GM12878 (cell line): ENCODE data around the gene ZBTB7B. TPM values are rescaled to one million over a fixed set of nuclear protein-coding genes. Genes with fewer than 3 reads are reported as not detected.

Experiments
- ATAC-seq: fragments of 200-7000 bp; cut with Tn5 transposase; 3 replicates; pipeline ENCODE4 v1.9.1; 2020; ENCODE audit warnings: mild to moderate bottlenecking, moderate library complexity
- BruUV-seq: library from RNA; stranded (reverse); fragments of 400-500 nt; replicated peaks from 2 replicates; lab custom pipeline; 2021; lab: Mats Ljungman, UMichigan
- CTCF ChIA-PET: fragments of 300-600 bp; sonication (Branson Sonifier 250); formaldehyde crosslinking; extraction: SDS; loops from one replicate; lab custom pipeline; 2021; ENCODE audit warnings: inconsistent platforms; lab: Yijun Ruan, JAX
- POLR2A ChIA-PET: fragments of 350-600 bp; formaldehyde crosslinking; extraction: SDS; loops from one replicate; lab custom pipeline; 2021; ENCODE audit warnings: inconsistent platforms; lab: Charles Lee
- RAD21 ChIA-PET: fragments of 300-600 bp; sonication (Branson Sonifier 250); formaldehyde crosslinking; loops from one replicate; lab custom pipeline; 2023; ENCODE audit warnings: antibody characterized with exemption; ENCODE audit not compliant: unreplicated experiment; lab: Charles Lee
- SMC1A ChIA-PET: fragments of 300-600 bp; sonication (Branson Sonifier 250); formaldehyde crosslinking; loops from one replicate; lab custom pipeline; 2023; ENCODE audit not compliant: unreplicated experiment, uncharacterized antibody; lab: Charles Lee
- DNase-seq: peaks from one replicate; pipeline ENCODE4 v3.0.0-alpha.2; 2011; ENCODE audit warnings: low read depth, low spot score
- FAIRE-seq: peaks from 3 replicates; lab custom pipeline; 2011; peaks lifted over from hg19 to GRCh38; lab: Jason Lieb, UNC
- H2AFZ ChIP-seq: 2 replicates; pipeline ENCODE4 v1.6.0; 2011; ENCODE audit warnings: low read depth, low read length, control low read depth; ENCODE audit not compliant: control insufficient read depth
- H3K27ac ChIP-seq: 2 replicates; pipeline ENCODE4 v1.5.1; 2011; ENCODE audit warnings: control low read depth; ENCODE audit not compliant: control insufficient read depth, insufficient read depth
- H3K27me3 ChIP-seq, 2 experiments: replicated peaks in 1 of 2; 2 replicates each; pipeline versions ENCODE4 v1.6.0 to v1.6.1; 2011; ENCODE audit warnings: low read length in 1 of 2; ENCODE audit not compliant: control insufficient read depth in 2 of 2, insufficient read depth in 2 of 2
- H3K36me3 ChIP-seq, 2 experiments: 2 replicates each; pipeline ENCODE4 v1.5.1; 2011; ENCODE audit warnings: low read length in 1 of 2; ENCODE audit not compliant: control insufficient read depth in 2 of 2, insufficient read depth in 2 of 2
- H3K4me1 ChIP-seq: 2 replicates; pipeline ENCODE4 v1.6.1; 2011; ENCODE audit warnings: mild to moderate bottlenecking, low read length, moderate library complexity, mixed read lengths; ENCODE audit not compliant: control insufficient read depth, insufficient read depth
- H3K4me2 ChIP-seq: 2 replicates; pipeline ENCODE4 v1.6.0; 2011; ENCODE audit warnings: control low read depth; ENCODE audit not compliant: control insufficient read depth, insufficient read depth
- H3K4me3 ChIP-seq: fragments of 200-600 bp; sonication (generic); 2 replicates; pipeline ENCODE4 v1.5.1; 2016
- H3K79me2 ChIP-seq: 2 replicates; pipeline ENCODE4 v1.6.0; 2011; ENCODE audit warnings: low read length; ENCODE audit not compliant: control insufficient read depth, insufficient read depth
- H3K9ac ChIP-seq: 2 replicates; pipeline ENCODE4 v1.8.0; 2011; ENCODE audit warnings: low read length, control low read depth, mixed read lengths; ENCODE audit not compliant: control insufficient read depth, insufficient read depth
- H3K9me3 ChIP-seq: replicated peaks from 3 replicates; pipeline ENCODE4 v1.5.1; 2011; ENCODE audit warnings: mild to moderate bottlenecking, low read length; ENCODE audit not compliant: control insufficient read depth, insufficient read depth
- H4K20me1 ChIP-seq: 2 replicates; pipeline ENCODE4 v1.6.0; 2011; ENCODE audit not compliant: control insufficient read depth, insufficient read depth
- KDM1A ChIP-seq: fragments of 200-600 bp; sonication (generic); IDR thresholded peaks from 2 replicates; pipeline ENCODE4 v1.6.1; 2016; ENCODE audit warnings: borderline replicate concordance
- PAX5 ChIP-seq: IDR thresholded peaks from 2 replicates; pipeline ENCODE4 v1.6.1; 2011; ENCODE audit warnings: low read depth, low read length, borderline replicate concordance
- SMARCA5 ChIP-seq: fragments of 450-650 bp; IDR thresholded peaks from 2 replicates; pipeline ENCODE4 v1.6.1; 2017; ENCODE audit warnings: mild to moderate bottlenecking
- SRF ChIP-seq, 2 experiments: IDR thresholded peaks; 2 replicates each; pipeline ENCODE4 v1.6.1; 2011; ENCODE audit warnings: low read depth in 2 of 2, low read length in 2 of 2, mild to moderate bottlenecking in 1 of 2, moderate library complexity in 1 of 2
- WGBS: methylation state at CpG from one replicate; pipeline ENCODE4 v1.1.6; 2016; ENCODE audit warnings: low lambda C conversion rate; ENCODE audit not compliant: insufficient replicate concordance, insufficient coverage; ENCODE audit errors: missing lambda C conversion rate; 5-methylcytosine and 5-hydroxymethylcytosine counted together
- in situ Hi-C: fragments of 300-500 bp; cut with MboI; formaldehyde crosslinking; loops from 9 replicates; pipeline ENCODE4 v1.14.3; 2018; ENCODE audit warnings: mixed read lengths
- intact Hi-C: fragments of 100-400 bp; cut with micrococcal nuclease; formaldehyde crosslinking; loops from one replicate; pipeline ENCODE4 v1.14.2; 2022; ENCODE audit not compliant: unreplicated experiment
- polyA plus RNA-seq, 11 experiments: library from polyadenylated mRNA; depleted of rRNA in 4 of 11; unstranded in 6 of 11; stranded (reverse) in 5 of 11; fragments of >200 nt; fragmentation: Nextera tagmentation in 4 of 11; fragmentation: Illumina TruSeq in 1 of 11; extraction: Ambion mirVana in 4 of 11; extraction: Trizol in 1 of 11; gene quantifications; 1 replicate in 1 of 11; 2 replicates in 10 of 11; pipeline versions ENCODE4 v1.2.1 to v1.2.3, GENCODE V29; 2011 to 2016; ENCODE audit warnings: inconsistent platforms in 2 of 11, missing spikeins in 2 of 11, low read depth in 1 of 11
- total RNA-seq, 4 experiments: library from RNA; depleted of rRNA in 3 of 4; stranded (reverse); fragments of >200 nt in 3 of 4; fragmentation: Illumina TruSeq in 1 of 4; extraction: Trizol in 1 of 4; gene quantifications; 2 replicates each; pipeline versions ENCODE4 v1.2.1 to v1.2.3, GENCODE V29; 2013 to 2021
- TF ChIP-seq, protein P1 (sequence below): fragments of 450-650 bp; IDR thresholded peaks from 2 replicates; pipeline ENCODE4 v1.6.1; 2017; ENCODE audit warnings: low read depth, mild to moderate bottlenecking, moderate library complexity
- TF ChIP-seq, protein P2 (sequence below): fragments of 450-650 bp; IDR thresholded peaks from 2 replicates; pipeline ENCODE4 v1.6.1; 2016; ENCODE audit warnings: mild to moderate bottlenecking, moderate library complexity, borderline replicate concordance

Gene ZBTB7B
- total and polyA plus RNA-seq, 10 of the 15 experiments (the other 5 are each of a cell fraction or from before 2014, with no cell fraction given), result 0.11 to 44.9 (median 11.3) TPM

DNA sequence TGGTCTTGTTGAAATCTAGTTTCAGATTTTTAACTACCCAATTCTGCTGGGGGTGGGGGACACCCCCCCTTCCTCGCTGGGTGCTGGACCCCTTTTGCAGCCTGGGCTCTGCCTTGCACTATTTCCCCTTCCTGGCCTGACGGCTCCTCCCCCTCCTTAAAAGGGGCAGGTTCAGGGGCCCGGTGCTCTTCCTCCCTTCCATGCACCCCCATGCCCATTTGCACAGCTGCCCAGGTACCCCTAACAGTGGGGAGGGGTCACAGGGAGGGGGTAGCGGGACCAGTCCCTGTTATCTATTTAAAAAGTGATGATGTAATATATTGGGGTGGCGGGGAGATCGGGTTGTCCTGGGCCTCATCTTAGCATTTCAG lies 15.3 kb downstream of the ZBTB7B start:
- intact Hi-C loops, result loop anchor here (1.0 to 2.0 kb wide), 3 partner anchors 15 to 43 kb away; partner anchors contain the start of gene ZBTB7B
- Histone ChIP-seq H3K9me3 (no peaks in the 10 kb centered on the region), H3K36me3 (peaks cover 0 to 15% of the 10 kb centered on the region in 2 experiments; a peak in 3 of 4 replicates)
- 26% methylated on average over 6 of the region's 6 CpGs for WGBS
- TF ChIP-seq, protein P1, sequence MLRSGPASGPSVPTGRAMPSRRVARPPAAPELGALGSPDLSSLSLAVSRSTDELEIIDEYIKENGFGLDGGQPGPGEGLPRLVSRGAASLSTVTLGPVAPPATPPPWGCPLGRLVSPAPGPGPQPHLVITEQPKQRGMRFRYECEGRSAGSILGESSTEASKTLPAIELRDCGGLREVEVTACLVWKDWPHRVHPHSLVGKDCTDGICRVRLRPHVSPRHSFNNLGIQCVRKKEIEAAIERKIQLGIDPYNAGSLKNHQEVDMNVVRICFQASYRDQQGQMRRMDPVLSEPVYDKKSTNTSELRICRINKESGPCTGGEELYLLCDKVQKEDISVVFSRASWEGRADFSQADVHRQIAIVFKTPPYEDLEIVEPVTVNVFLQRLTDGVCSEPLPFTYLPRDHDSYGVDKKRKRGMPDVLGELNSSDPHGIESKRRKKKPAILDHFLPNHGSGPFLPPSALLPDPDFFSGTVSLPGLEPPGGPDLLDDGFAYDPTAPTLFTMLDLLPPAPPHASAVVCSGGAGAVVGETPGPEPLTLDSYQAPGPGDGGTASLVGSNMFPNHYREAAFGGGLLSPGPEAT, result no peak
- TF ChIP-seq SMARCA5 (no peak), SRF (IDR thresholded peaks at IDR 0.05; ENCODE audit: low read depth in 2 of 2, low read length in 2 of 2) (peak in 1 of 2 experiments; percentile 33; a peak in 1 of 4 replicates), PAX5 (no peak), KDM1A (no peak)
- TF ChIP-seq, protein P2, sequence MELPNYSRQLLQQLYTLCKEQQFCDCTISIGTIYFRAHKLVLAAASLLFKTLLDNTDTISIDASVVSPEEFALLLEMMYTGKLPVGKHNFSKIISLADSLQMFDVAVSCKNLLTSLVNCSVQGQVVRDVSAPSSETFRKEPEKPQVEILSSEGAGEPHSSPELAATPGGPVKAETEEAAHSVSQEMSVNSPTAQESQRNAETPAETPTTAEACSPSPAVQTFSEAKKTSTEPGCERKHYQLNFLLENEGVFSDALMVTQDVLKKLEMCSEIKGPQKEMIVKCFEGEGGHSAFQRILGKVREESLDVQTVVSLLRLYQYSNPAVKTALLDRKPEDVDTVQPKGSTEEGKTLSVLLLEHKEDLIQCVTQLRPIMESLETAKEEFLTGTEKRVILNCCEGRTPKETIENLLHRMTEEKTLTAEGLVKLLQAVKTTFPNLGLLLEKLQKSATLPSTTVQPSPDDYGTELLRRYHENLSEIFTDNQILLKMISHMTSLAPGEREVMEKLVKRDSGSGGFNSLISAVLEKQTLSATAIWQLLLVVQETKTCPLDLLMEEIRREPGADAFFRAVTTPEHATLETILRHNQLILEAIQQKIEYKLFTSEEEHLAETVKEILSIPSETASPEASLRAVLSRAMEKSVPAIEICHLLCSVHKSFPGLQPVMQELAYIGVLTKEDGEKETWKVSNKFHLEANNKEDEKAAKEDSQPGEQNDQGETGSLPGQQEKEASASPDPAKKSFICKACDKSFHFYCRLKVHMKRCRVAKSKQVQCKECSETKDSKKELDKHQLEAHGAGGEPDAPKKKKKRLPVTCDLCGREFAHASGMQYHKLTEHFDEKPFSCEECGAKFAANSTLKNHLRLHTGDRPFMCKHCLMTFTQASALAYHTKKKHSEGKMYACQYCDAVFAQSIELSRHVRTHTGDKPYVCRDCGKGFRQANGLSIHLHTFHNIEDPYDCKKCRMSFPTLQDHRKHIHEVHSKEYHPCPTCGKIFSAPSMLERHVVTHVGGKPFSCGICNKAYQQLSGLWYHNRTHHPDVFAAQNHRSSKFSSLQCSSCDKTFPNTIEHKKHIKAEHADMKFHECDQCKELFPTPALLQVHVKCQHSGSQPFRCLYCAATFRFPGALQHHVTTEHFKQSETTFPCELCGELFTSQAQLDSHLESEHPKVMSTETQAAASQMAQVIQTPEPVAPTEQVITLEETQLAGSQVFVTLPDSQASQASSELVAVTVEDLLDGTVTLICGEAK, result peak; percentile 39; the same call in 1 of the 2 replicates
- TF ChIP-seq, all 136 proteins: peak for 2
- no peaks in the 10 kb centered on the region for H4K20me1 ChIP-seq
- H3K9ac ChIP-seq, result peak overlapping the region; percentile 59
- DNase-seq, result no peak
- peak overlapping the region; percentile 65 for H3K4me3 ChIP-seq
- ChIA-PET SMC1A (interaction anchor here (0.6 to 2.8 kb wide), 11 partner anchors 11 to 620 kb away, joined by 3 to 14 read pairs (median 4); partner anchors contain the start of genes FLAD1, PBXIP1, PYGO2 and SHC1), CTCF (interaction anchor here (0.5 to 4.2 kb wide), 29 partner anchors 11 to 599 kb away, joined by 3 to 42 read pairs (median 5); partner anchors contain the start of genes ADAM15, FLAD1, KRTCAP2 and PBXIP1), RAD21 (interaction anchor here (0.5 to 3.1 kb wide), 17 partner anchors 8 to 653 kb away, joined by 3 to 14 read pairs (median 4); partner anchors contain the start of genes ADAM15, PBXIP1, SHC1 and ZBTB7B), POLR2A (interaction anchor here (0.7 to 2.8 kb wide), 9 partner anchors 10 to 82 kb away, joined by 3 to 11 read pairs (median 5); partner anchors contain the start of genes FLAD1, PMVK and SHC1)
- ATAC-seq, result peak; percentile 56
- H3K4me2 ChIP-seq, result peak overlapping the region; percentile 90
- H3K27ac ChIP-seq, result peak overlapping the region; percentile 75
- H3K79me2 ChIP-seq, result no peaks in the 10 kb centered on the region; the same call in 1 of the 2 replicates
- FAIRE-seq, result no peak
- peak overlapping the region; percentile 61 for H2AFZ ChIP-seq
- BruUV-seq, result no TSS peak
- in situ Hi-C loops, result no loop called here
- H3K4me1 ChIP-seq, result peaks cover 23% of the 10 kb centered on the region
- H3K27me3 ChIP-seq, result no peaks in the 10 kb centered on the region; a peak in 1 of 4 replicates
